ENCODE results near the gene PAQR8. TPM values are rescaled to one million over a fixed set of nuclear protein-coding genes. Genes with fewer than 3 reads are reported as not detected.
A peak's percentile ranks its signal among the peaks of the same experiment; 100 is the strongest.

The PAQR8 gene
- total and polyA plus RNA-seq, 2 donors (not counting 1 experiment from before 2014, with no cell fraction given): 2.3 to 8.5 TPM

DNA sequence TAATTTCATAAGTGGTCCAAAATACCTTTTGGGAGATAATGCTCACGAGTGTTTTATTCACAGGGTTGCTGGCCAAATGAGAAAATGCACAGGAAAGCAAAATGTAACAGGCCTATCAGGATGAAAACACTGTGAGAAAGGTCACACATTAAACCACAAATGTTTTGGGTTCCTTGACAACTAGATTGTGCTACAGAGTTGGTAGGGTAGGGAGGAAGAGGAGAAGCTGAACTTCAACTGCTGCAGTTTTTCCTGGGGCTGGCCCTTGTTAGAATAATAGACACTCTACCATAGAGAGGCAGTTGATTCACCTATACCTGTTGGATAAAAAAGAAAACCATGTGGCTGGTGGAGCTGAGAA is 28.1 kb upstream of the PAQR8 start:
- no peaks in the 10 kb centered on the region for H3K27me3 ChIP-seq (replicated peaks in 1 of 4; ENCODE audit: control extremely low read depth in 1 of 4, control insufficient read depth in 3 of 4, insufficient read depth in 4 of 4, low read length in 3 of 4)
- Mint-ChIP-seq H3K4me3 (no peak overlapping the region), H3K27ac (no peak overlapping the region), H3K27me3 (no peaks in the 10 kb centered on the region), H3K9me3 (ENCODE audit: insufficient read depth) (no peaks in the 10 kb centered on the region), H3K4me1 (peaks cover 18% of the 10 kb centered on the region)
- 0% methylated on average over 1 of the region's 1 CpG for WGBS (ENCODE audit: insufficient coverage)
- peaks cover 8 to 10% of the 10 kb centered on the region in 2 donors for H3K4me1 ChIP-seq (ENCODE audit: control insufficient read depth in 2 of 2, insufficient read depth in 2 of 2, low read length in 2 of 2)
- no peak overlapping the region for H3K9ac ChIP-seq (ENCODE audit: low read length)
- H3K79me2 ChIP-seq (ENCODE audit: control insufficient read depth, insufficient read depth, low read length): no peaks in the 10 kb centered on the region
- H3K36me3 ChIP-seq (replicated peaks in 1 of 2; ENCODE audit: control extremely low read depth in 1 of 2, control insufficient read depth in 1 of 2, extremely low read depth in 1 of 2, insufficient read depth in 2 of 2, low read length in 1 of 2): no peaks in the 10 kb centered on the region
- TF ChIP-seq EZH2 (IDR thresholded peaks at IDR 0.05; ENCODE audit: borderline replicate concordance, insufficient read depth, low read depth, low read length, poor library complexity, severe bottlenecking): no peak
- TF ChIP-seq, protein P1, sequence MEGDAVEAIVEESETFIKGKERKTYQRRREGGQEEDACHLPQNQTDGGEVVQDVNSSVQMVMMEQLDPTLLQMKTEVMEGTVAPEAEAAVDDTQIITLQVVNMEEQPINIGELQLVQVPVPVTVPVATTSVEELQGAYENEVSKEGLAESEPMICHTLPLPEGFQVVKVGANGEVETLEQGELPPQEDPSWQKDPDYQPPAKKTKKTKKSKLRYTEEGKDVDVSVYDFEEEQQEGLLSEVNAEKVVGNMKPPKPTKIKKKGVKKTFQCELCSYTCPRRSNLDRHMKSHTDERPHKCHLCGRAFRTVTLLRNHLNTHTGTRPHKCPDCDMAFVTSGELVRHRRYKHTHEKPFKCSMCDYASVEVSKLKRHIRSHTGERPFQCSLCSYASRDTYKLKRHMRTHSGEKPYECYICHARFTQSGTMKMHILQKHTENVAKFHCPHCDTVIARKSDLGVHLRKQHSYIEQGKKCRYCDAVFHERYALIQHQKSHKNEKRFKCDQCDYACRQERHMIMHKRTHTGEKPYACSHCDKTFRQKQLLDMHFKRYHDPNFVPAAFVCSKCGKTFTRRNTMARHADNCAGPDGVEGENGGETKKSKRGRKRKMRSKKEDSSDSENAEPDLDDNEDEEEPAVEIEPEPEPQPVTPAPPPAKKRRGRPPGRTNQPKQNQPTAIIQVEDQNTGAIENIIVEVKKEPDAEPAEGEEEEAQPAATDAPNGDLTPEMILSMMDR (IDR thresholded peaks at IDR 0.05): no peak
- intact Hi-C loops (cut with micrococcal nuclease): no loop called here
- no peaks in the 10 kb centered on the region for H3K9me3 ChIP-seq (ENCODE audit: control extremely low read depth in 1 of 3, control insufficient read depth in 2 of 3, insufficient read depth in 1 of 3, low read length in 2 of 3)
- H3K4me3 ChIP-seq (ENCODE audit: control extremely low read depth in 1 of 5, extremely low read depth in 1 of 5, insufficient read depth in 1 of 5, low read depth in 2 of 5, low read length in 4 of 5): no peak overlapping the region
- ATAC-seq (ENCODE audit: low read depth) (no peak), DNase-seq (no peak)
- no peak overlapping the region for H3K4me2 ChIP-seq (replicated peaks; ENCODE audit: low read depth, low read length, poor library complexity, severe bottlenecking)
- peak overlapping the region; percentile 20 for H2AFZ ChIP-seq (ENCODE audit: insufficient read depth, low read depth, low read length, poor library complexity, severe bottlenecking)
- POLR2A ChIA-PET: interaction anchor here (1.2 kb wide), 1 partner anchor 49 kb away, joined by 6 read pairs; the partner anchor contains the start of gene MCM3
- H3K27ac ChIP-seq (ENCODE audit: low read length in 2 of 2): no peak overlapping the region
- CTCF ChIA-PET: no interaction called here
- H4K20me1 ChIP-seq (ENCODE audit: control insufficient read depth, insufficient read depth, low read length, poor library complexity, severe bottlenecking): no peaks in the 10 kb centered on the region

DNA sequence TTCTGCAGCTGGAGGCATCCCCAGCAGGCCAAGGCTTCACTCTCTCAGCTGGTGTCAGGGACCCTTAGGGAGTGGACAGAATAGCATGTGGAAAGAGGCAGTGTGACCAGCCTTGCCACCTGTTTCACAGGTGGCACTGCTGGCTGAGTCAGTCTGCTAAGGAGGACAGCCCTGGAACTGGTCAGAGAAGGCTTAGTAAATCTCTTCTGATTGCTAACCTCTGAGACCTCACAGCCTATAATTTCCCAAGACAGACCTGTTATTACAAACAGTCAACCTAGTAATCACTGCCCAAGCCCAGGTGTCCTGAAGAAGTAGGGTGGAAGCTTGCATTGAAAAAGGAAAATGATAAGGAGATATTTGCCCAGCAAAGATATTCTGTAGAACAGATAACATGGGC is 26.4 kb upstream of the PAQR8 start:
- POLR2A ChIA-PET: no interaction called here
- DNase-seq (no peak), ATAC-seq (ENCODE audit: low read depth) (no peak)
- Histone ChIP-seq H3K27me3 (replicated peaks in 1 of 4; ENCODE audit: control extremely low read depth in 1 of 4, control insufficient read depth in 3 of 4, insufficient read depth in 4 of 4, low read length in 3 of 4) (no peaks in the 10 kb centered on the region), H3K9ac (ENCODE audit: low read length) (no peak overlapping the region), H3K79me2 (ENCODE audit: control insufficient read depth, insufficient read depth, low read length) (no peaks in the 10 kb centered on the region), H3K4me2 (replicated peaks; ENCODE audit: low read depth, low read length, poor library complexity, severe bottlenecking) (no peak overlapping the region), H2AFZ (ENCODE audit: insufficient read depth, low read depth, low read length, poor library complexity, severe bottlenecking) (no peak overlapping the region), H4K20me1 (ENCODE audit: control insufficient read depth, insufficient read depth, low read length, poor library complexity, severe bottlenecking) (no peaks in the 10 kb centered on the region), H3K4me1 (ENCODE audit: control insufficient read depth in 2 of 2, insufficient read depth in 2 of 2, low read length in 2 of 2) (peaks cover 8 to 10% of the 10 kb centered on the region in 2 donors), H3K36me3 (replicated peaks in 1 of 2; ENCODE audit: control extremely low read depth in 1 of 2, control insufficient read depth in 1 of 2, extremely low read depth in 1 of 2, insufficient read depth in 2 of 2, low read length in 1 of 2) (no peaks in the 10 kb centered on the region), H3K27ac (ENCODE audit: low read length in 2 of 2) (no peak overlapping the region), H3K9me3 (ENCODE audit: control extremely low read depth in 1 of 3, control insufficient read depth in 2 of 3, insufficient read depth in 1 of 3, low read length in 2 of 3) (no peaks in the 10 kb centered on the region), H3K4me3 (ENCODE audit: control extremely low read depth in 1 of 5, extremely low read depth in 1 of 5, insufficient read depth in 1 of 5, low read depth in 2 of 5, low read length in 4 of 5) (no peak overlapping the region)
- intact Hi-C loops (cut with micrococcal nuclease): no loop called here
- H3K9me3 Mint-ChIP-seq (ENCODE audit: insufficient read depth): no peaks in the 10 kb centered on the region
- CTCF ChIA-PET: no interaction called here
- H3K27me3 Mint-ChIP-seq: no peaks in the 10 kb centered on the region
- H3K4me3 Mint-ChIP-seq: no peak overlapping the region
- no peak overlapping the region for H3K27ac Mint-ChIP-seq
- TF ChIP-seq EZH2 (IDR thresholded peaks at IDR 0.05; ENCODE audit: borderline replicate concordance, insufficient read depth, low read depth, low read length, poor library complexity, severe bottlenecking): no peak
- TF ChIP-seq, protein P1 (IDR thresholded peaks at IDR 0.05): no peak
- H3K4me1 Mint-ChIP-seq: peaks cover 13% of the 10 kb centered on the region
